CD4-positive, alpha-beta T cell treated with Interferon gamma for 1 hour (primary cell): ENCODE measurements around the gene EDIL3.
"Not testable (repeated sequence)": the region's sequence is repeated elsewhere in the genome, so short reads cannot be mapped to it uniquely, and the experiment has no call there.

Source experiments
- DNase-seq: peaks from one replicate; pipeline ENCODE4 v3.0.0-alpha.2; 2020

Gene EDIL3

GRCh38 chr5:84297641-84298040 is 87.0 kb downstream of the EDIL3 start:
- DNase-seq, result not testable (repeated sequence)

GRCh38 chr5:84292788-84293653 is 91.7 kb downstream of the EDIL3 start:
- DNase-seq, result no peak

- DNase-seq, result no peak
Observed at GRCh38 chr5:84292000-84292642, 92.6 kb downstream of the EDIL3 start.

- no peak for DNase-seq
Observed at GRCh38 chr5:84290673-84291072, 94.0 kb downstream of the EDIL3 start.

- DNase-seq, result no peak
Observed at GRCh38 chr5:84290161-84290560, 94.5 kb downstream of the EDIL3 start.

GRCh38 chr5:84287951-84288350 is 96.7 kb downstream of the EDIL3 start:
- no peak for DNase-seq

- DNase-seq, result no peak
Observed at GRCh38 chr5:84286662-84287061, 98.0 kb downstream of the EDIL3 start.

GRCh38 chr5:84285641-84286637 is 98.7 kb downstream of the EDIL3 start:
- no peak for DNase-seq

- no peak for DNase-seq
Observed at GRCh38 chr5:84281383-84281782, 103.3 kb downstream of the EDIL3 start.

GRCh38 chr5:84279234-84279633 is 105.4 kb downstream of the EDIL3 start:
- no peak for DNase-seq

- DNase-seq, result no peak
Observed at GRCh38 chr5:84275609-84276008, 109.1 kb downstream of the EDIL3 start.

GRCh38 chr5:84274585-84275468 is 109.9 kb downstream of the EDIL3 start:
- DNase-seq, result no peak

GRCh38 chr5:84273517-84273883 is 111.2 kb downstream of the EDIL3 start:
- DNase-seq, result no peak

- DNase-seq, result no peak
Observed at GRCh38 chr5:84272771-84273516, 111.7 kb downstream of the EDIL3 start.

GRCh38 chr5:84265739-84266550 is 118.7 kb downstream of the EDIL3 start:
- DNase-seq, result no peak

- DNase-seq, result no peak
Observed at GRCh38 chr5:84265130-84265529, 119.5 kb downstream of the EDIL3 start.

- no peak for DNase-seq
Observed at GRCh38 chr5:84260939-84261338, 123.7 kb downstream of the EDIL3 start.

GRCh38 chr5:84260140-84260539 is 124.5 kb downstream of the EDIL3 start:
- no peak for DNase-seq

GRCh38 chr5:84259283-84260045 is 125.2 kb downstream of the EDIL3 start:
- DNase-seq, result no peak

GRCh38 chr5:84257061-84257460 is 127.6 kb downstream of the EDIL3 start:
- DNase-seq, result no peak
